Small intestine (tissue), 7 donors: ENCODE measurements around the gene DDX1. TPM values are rescaled to one million over a fixed set of nuclear protein-coding genes. Genes with fewer than 3 reads are reported as not detected.

ENCODE experiments used
- DNase-seq, 2 donors: peaks; one replicate each; pipeline versions ENCODE4 v3.0.0 to v3.0.0-alpha.2; 2013
- FAIRE-seq: peaks from 2 replicates; lab custom pipeline; 2012; peaks lifted over from hg19 to GRCh38; lab: Jason Lieb, UNC
- H3K27ac ChIP-seq, 3 donors: one replicate each; pipeline ENCODE4 v1.5.1; 2013; ENCODE audit warnings: low read length in 2 of 3, mild to moderate bottlenecking in 2 of 3, control low read depth in 1 of 3, inconsistent platforms in 1 of 3, low read depth in 1 of 3, moderate library complexity in 1 of 3
- H3K27me3 ChIP-seq, 3 donors: one replicate each; pipeline ENCODE4 v1.6.1; 2013; ENCODE audit warnings: low read length in 3 of 3, inconsistent platforms in 1 of 3; ENCODE audit not compliant: control insufficient read depth in 3 of 3, insufficient read depth in 3 of 3
- H3K36me3 ChIP-seq, 3 donors: one replicate each; pipeline ENCODE4 v1.6.1; 2013; ENCODE audit warnings: low read length in 3 of 3, inconsistent platforms in 1 of 3, low read depth in 1 of 3, mild to moderate bottlenecking in 1 of 3, moderate library complexity in 1 of 3; ENCODE audit not compliant: control insufficient read depth in 3 of 3, insufficient read depth in 2 of 3
- H3K4me1 ChIP-seq, 3 donors: one replicate each; pipeline ENCODE4 v1.6.1; 2013; ENCODE audit warnings: low read length in 2 of 3, inconsistent platforms in 1 of 3, low read depth in 1 of 3, mild to moderate bottlenecking in 1 of 3, moderate library complexity in 1 of 3; ENCODE audit not compliant: control insufficient read depth in 3 of 3, insufficient read depth in 2 of 3
- H3K4me3 ChIP-seq, 3 donors: one replicate each; pipeline ENCODE4 v1.5.1; 2013; ENCODE audit warnings: low read length in 3 of 3, control low read depth in 1 of 3, inconsistent platforms in 1 of 3, low read depth in 1 of 3, mild to moderate bottlenecking in 1 of 3, moderate library complexity in 1 of 3
- H3K9me3 ChIP-seq, 2 donors: one replicate each; pipeline ENCODE4 v1.6.1; 2013; ENCODE audit warnings: low read depth in 1 of 2, low read length in 1 of 2; ENCODE audit not compliant: control insufficient read depth in 2 of 2, insufficient read depth in 1 of 2
- WGBS, 3 donors: extraction: QIAGEN DNeasy Blood & Tissue Kit; methylation state at CpG; one replicate each; pipeline ENCODE4 v1.1.7; 2013; 5-methylcytosine and 5-hydroxymethylcytosine counted together
- polyA plus RNA-seq, 4 donors: library from polyadenylated mRNA; stranded (reverse) in 3 of 4; unstranded in 1 of 4; fragments of 200-250 nt in 3 of 4; fragments of 120-200 nt in 1 of 4; gene quantifications; one replicate each; pipeline versions ENCODE4 v1.2.1 to v1.2.3, GENCODE V29; 2013
- donor health status: healthy with polysubstance abuse.
- donor health status: control.
- donor health status: control.
- donor health status: Bipolar disorder and iron deficiency.
- donor health status: healthy.

The DDX1 gene
- polyA plus RNA-seq, 4 donors: 74.6 to 107 (median 79.4) TPM

DNA sequence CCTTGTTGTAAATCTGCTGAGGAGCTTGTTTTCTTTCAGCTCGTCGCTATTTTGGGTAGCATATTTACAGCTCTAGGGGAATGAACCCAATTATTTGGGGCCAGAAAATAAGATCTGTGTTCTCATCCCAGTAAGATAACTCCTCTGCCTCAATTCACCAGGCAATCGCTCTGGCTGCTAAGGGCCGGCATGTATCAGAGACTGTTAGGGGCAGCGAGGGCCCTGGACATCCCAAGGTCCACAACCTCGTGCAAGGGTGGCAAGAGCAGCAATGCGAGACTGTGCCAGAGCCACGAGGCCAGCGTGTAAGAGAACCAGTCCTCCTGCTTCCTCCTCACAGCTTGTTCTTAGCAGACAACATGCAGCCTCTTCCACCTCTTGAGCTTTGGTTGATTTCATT, 66.1 kb downstream of the DDX1 start:
- Histone ChIP-seq H3K4me1 (no peaks in the 10 kb centered on the region), H3K9me3 (no peaks in the 10 kb centered on the region), H3K36me3 (no peaks in the 10 kb centered on the region), H3K4me3 (no peak overlapping the region), H3K27me3 (no peaks in the 10 kb centered on the region), H3K27ac (no peak overlapping the region)
- FAIRE-seq: no peak
- WGBS, 3 donors: 86 to 91% (median 87%) methylated on average over 9 of the region's 9 CpGs
- DNase-seq: no peak

GRCh38 chr2:15658911-15659310, 67.2 kb downstream of the DDX1 start:
- H3K27me3 ChIP-seq: no peaks in the 10 kb centered on the region
- no peaks in the 10 kb centered on the region for H3K4me1 ChIP-seq
- WGBS, 3 donors: 89 to 93% (median 91%) methylated on average over 4 of the region's 4 CpGs
- no peak for FAIRE-seq
- no peak for DNase-seq
- no peak overlapping the region for H3K27ac ChIP-seq
- no peak overlapping the region for H3K4me3 ChIP-seq
- no peaks in the 10 kb centered on the region for H3K36me3 ChIP-seq
- H3K9me3 ChIP-seq: no peaks in the 10 kb centered on the region

DNA sequence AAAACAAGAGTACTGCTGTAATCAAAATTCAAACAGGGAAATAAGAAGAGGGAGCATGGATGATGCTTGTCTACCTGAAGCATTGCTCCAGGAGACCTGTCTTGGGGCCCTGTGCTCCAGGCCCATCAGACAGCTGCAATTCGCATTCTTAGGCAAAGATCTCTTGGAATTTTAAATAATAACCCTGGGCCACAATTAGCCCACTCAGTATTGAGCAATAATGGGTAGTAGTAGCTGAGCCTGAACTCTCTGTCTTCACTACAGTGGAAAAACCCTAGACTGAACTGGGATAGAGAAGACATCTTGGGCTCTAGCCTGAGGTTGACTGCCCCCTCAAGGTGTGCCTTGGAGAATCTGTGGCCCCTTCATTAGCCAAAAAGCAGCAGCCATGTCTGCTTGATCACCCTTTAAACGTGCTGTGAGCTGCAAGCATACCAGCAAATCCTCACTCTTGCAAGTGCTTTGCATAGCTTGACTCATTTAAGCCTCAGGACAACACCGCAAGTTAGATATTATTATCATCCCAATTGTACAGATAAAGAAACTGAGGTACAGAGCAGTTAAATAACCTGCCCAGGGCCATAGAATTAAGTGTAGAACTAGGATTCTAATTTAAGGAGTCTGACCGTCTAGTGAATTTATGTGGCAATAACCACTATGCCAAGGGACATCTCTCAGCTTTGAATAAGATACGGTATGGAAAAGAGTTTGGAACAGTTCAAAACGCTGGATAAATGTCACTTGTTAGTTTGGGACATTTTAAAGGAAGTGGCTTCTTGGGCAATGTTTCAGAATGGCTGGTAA, 69.0 kb downstream of the DDX1 start:
- Histone ChIP-seq H3K27me3 (no peaks in the 10 kb centered on the region), H3K4me1 (no peaks in the 10 kb centered on the region), H3K4me3 (no peak overlapping the region), H3K36me3 (no peaks in the 10 kb centered on the region), H3K9me3 (no peaks in the 10 kb centered on the region), H3K27ac (no peak overlapping the region)
- DNase-seq (no peak), FAIRE-seq (no peak)
- 62 to 86% (median 78%) methylated on average over 6 of the region's 6 CpGs for WGBS, 3 donors

GRCh38 chr2:15661295-15661569, 69.6 kb downstream of the DDX1 start:
- Histone ChIP-seq H3K36me3 (no peaks in the 10 kb centered on the region), H3K4me3 (no peak overlapping the region), H3K4me1 (peaks cover 0 to 4% (median 0%) of the 10 kb centered on the region in 3 donors), H3K27ac (no peak overlapping the region), H3K27me3 (no peaks in the 10 kb centered on the region), H3K9me3 (no peaks in the 10 kb centered on the region)
- DNase-seq (no peak), FAIRE-seq (no peak)
- WGBS, 3 donors: 79 to 90% (median 80%) methylated on average over 2 of the region's 2 CpGs

GRCh38 chr2:15662026-15662425, 70.4 kb downstream of the DDX1 start:
- H3K4me1 ChIP-seq: peaks cover 0 to 5% (median 0%) of the 10 kb centered on the region in 3 donors
- no peak overlapping the region for H3K27ac ChIP-seq
- FAIRE-seq: no peak
- H3K4me3 ChIP-seq: no peak overlapping the region
- H3K36me3 ChIP-seq: no peaks in the 10 kb centered on the region
- no peaks in the 10 kb centered on the region for H3K27me3 ChIP-seq
- WGBS, 3 donors: 59 to 73% (median 69%) methylated on average over 4 of the region's 4 CpGs
- DNase-seq: no peak
- H3K9me3 ChIP-seq: no peaks in the 10 kb centered on the region

DNA sequence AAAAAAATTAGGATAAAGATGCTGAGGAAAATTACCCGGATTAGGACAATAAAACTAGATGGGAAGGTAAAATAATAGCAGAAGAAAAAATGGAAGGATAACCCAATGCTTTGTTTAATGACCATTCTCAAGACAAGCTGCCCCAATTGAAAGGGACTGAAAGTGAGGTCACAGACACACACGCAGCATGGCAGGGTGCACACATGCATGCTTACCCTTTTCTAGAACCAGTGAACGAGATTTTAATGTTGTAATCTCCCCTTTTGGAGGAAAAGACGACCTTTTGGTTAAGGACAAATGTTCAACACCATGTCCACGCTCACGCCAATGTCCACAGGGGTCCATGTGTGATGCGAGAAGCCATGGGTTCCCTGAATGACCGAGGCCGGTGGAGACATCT, 70.9 kb downstream of the DDX1 start:
- Histone ChIP-seq H3K4me3 (no peak overlapping the region), H3K27ac (no peak overlapping the region), H3K4me1 (peaks cover 0 to 5% (median 0%) of the 10 kb centered on the region in 3 donors), H3K36me3 (no peaks in the 10 kb centered on the region), H3K27me3 (no peaks in the 10 kb centered on the region), H3K9me3 (no peaks in the 10 kb centered on the region)
- DNase-seq (no peak), FAIRE-seq (no peak)
- 82 to 93% (median 86%) methylated on average over 9 of the region's 9 CpGs for WGBS, 3 donors

GRCh38 chr2:15663802-15664201, 72.1 kb downstream of the DDX1 start:
- Histone ChIP-seq H3K4me3 (no peak overlapping the region), H3K27ac (no peak overlapping the region), H3K4me1 (peaks cover 0 to 11% (median 0%) of the 10 kb centered on the region in 3 donors), H3K27me3 (no peaks in the 10 kb centered on the region), H3K36me3 (no peaks in the 10 kb centered on the region), H3K9me3 (no peaks in the 10 kb centered on the region)
- DNase-seq (no peak), FAIRE-seq (no peak)
- WGBS, 3 donors: 89 to 95% (median 90%) methylated on average over 4 of the region's 4 CpGs

- Histone ChIP-seq H3K27ac (no peak overlapping the region), H3K4me1 (peaks cover 0 to 15% (median 0%) of the 10 kb centered on the region in 3 donors), H3K9me3 (no peaks in the 10 kb centered on the region), H3K36me3 (no peaks in the 10 kb centered on the region), H3K4me3 (no peak overlapping the region), H3K27me3 (no peaks in the 10 kb centered on the region)
- DNase-seq: peak in 1 of 2 donors; percentile 29
- no peak for FAIRE-seq
- WGBS, 3 donors: 88 to 91% (median 90%) methylated on average over 31 of the region's 31 CpGs
Measured at GRCh38 chr2:15664273-15665066, 72.8 kb downstream of the DDX1 start.
